GM12878 (cell line): ENCODE measurements around the gene ARHGEF10L.

Experiments used
- MXI1 ChIP-seq: fragments of 150-350 bp; IDR thresholded peaks from 2 replicates; pipeline ENCODE4 v1.6.1; 2011; ENCODE audit warnings: low read depth, mild to moderate bottlenecking, inconsistent platforms, low read length, improper control_type of control experiment
- NFIC ChIP-seq: IDR thresholded peaks from 2 replicates; pipeline ENCODE4 v1.6.1; 2012; ENCODE audit warnings: low read depth, mild to moderate bottlenecking, inconsistent platforms, low read length, moderate library complexity
- POLR2AphosphoS5 ChIP-seq: IDR thresholded peaks from 2 replicates; pipeline ENCODE4 v1.6.1; 2011; ENCODE audit warnings: mild to moderate bottlenecking, low read length, inconsistent platforms
- SP1 ChIP-seq: IDR thresholded peaks from one replicate; pipeline ENCODE4 v1.6.1; 2011; ENCODE audit warnings: low read depth, low read length
- ZNF274 ChIP-seq: IDR thresholded peaks from one replicate; pipeline ENCODE4 v1.8.0; 2011; ENCODE audit not compliant: insufficient read length, insufficient read depth
- TF ChIP-seq, protein P1 (sequence below): fragments of 450-650 bp; IDR thresholded peaks from 2 replicates; pipeline ENCODE4 v1.6.1; 2017; ENCODE audit warnings: antibody characterized with exemption, mild to moderate bottlenecking, moderate library complexity

DNA sequence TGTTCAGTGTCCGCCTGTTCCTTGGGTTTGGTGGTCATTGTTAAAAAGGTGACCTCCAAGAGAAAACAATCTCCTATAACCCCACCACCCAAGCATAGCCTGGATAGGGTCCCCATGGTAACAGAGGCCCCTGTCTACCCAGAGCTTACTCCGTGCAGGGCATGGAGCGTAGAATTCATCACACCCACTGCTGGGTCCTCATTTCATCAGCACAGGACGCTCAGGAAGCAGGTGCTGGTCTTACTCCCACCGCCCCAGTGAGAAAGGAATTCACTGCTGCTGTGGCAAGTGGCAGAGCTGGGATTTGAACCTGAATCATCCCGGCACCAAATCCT, 37.0 kb downstream of the ARHGEF10L start:
- no peak for TF ChIP-seq MXI1
- TF ChIP-seq, protein P1, sequence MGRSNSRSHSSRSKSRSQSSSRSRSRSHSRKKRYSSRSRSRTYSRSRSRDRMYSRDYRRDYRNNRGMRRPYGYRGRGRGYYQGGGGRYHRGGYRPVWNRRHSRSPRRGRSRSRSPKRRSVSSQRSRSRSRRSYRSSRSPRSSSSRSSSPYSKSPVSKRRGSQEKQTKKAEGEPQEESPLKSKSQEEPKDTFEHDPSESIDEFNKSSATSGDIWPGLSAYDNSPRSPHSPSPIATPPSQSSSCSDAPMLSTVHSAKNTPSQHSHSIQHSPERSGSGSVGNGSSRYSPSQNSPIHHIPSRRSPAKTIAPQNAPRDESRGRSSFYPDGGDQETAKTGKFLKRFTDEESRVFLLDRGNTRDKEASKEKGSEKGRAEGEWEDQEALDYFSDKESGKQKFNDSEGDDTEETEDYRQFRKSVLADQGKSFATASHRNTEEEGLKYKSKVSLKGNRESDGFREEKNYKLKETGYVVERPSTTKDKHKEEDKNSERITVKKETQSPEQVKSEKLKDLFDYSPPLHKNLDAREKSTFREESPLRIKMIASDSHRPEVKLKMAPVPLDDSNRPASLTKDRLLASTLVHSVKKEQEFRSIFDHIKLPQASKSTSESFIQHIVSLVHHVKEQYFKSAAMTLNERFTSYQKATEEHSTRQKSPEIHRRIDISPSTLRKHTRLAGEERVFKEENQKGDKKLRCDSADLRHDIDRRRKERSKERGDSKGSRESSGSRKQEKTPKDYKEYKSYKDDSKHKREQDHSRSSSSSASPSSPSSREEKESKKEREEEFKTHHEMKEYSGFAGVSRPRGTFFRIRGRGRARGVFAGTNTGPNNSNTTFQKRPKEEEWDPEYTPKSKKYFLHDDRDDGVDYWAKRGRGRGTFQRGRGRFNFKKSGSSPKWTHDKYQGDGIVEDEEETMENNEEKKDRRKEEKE, result no peak
- no peak for TF ChIP-seq ZNF274
- no peak for TF ChIP-seq POLR2AphosphoS5
- TF ChIP-seq SP1, result no peak
- TF ChIP-seq NFIC, result no peak
